ENCODE results near the gene ATP1A4. TPM values are rescaled to one million over a fixed set of nuclear protein-coding genes. Genes with fewer than 3 reads are reported as not detected.
A peak's percentile ranks its signal among the peaks of the same experiment; 100 is the strongest.

The ATP1A4 gene
- total and polyA plus RNA-seq, 9 of the 15 experiments (the other 6 are each of a cell fraction or from before 2014, with no cell fraction given), result 0.07 TPM; not detected in 8

- TF ChIP-seq HINFP (tag; conservative IDR thresholded peaks at IDR 0.05; ENCODE audit: low read depth) (no peak), STAG1 (CRISPR knock-in tag; IDR thresholded peaks at IDR 0.05; ENCODE audit: borderline replicate concordance) (peak; percentile 30; the same call in 1 of the 2 replicates), ZEB2 (IDR thresholded peaks at IDR 0.05) (no peak), CBX1 (IDR thresholded peaks at IDR 0.05; ENCODE audit: low read depth) (no peak)
- TF ChIP-seq, protein P1, sequence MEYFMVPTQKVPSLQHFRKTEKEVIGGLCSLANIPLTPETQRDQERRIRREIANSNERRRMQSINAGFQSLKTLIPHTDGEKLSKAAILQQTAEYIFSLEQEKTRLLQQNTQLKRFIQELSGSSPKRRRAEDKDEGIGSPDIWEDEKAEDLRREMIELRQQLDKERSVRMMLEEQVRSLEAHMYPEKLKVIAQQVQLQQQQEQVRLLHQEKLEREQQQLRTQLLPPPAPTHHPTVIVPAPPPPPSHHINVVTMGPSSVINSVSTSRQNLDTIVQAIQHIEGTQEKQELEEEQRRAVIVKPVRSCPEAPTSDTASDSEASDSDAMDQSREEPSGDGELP (CRISPR knock-in tag; IDR thresholded peaks at IDR 0.05; ENCODE audit: borderline replicate concordance), result peak; percentile 18; the same call in 1 of the 2 replicates
Measured at GRCh38 chr1:160161965-160162705, 10.7 kb downstream of the ATP1A4 start (continued).

GRCh38 chr1:160162931-160163330, 11.5 kb downstream of the ATP1A4 start:
- intact Hi-C loops (cut with micrococcal nuclease), result loop anchor here (1.0 to 5.0 kb wide), 4 partner anchors 62 to 214 kb away; no protein-coding TSS in a partner anchor
- in situ Hi-C loops (cut with MboI), result no loop called here
- Histone ChIP-seq H3K9ac (ENCODE audit: insufficient read depth in 1 of 2, low read depth in 2 of 2, low read length in 2 of 2) (no peak overlapping the region), H3K36me3 (ENCODE audit: control insufficient read depth, insufficient read depth, low read length) (no peaks in the 10 kb centered on the region), H3K4me2 (ENCODE audit: insufficient read depth, low read length) (no peak overlapping the region), H3K4me1 (replicated peaks in 1 of 2; ENCODE audit: control insufficient read depth in 2 of 2, insufficient read depth in 2 of 2, low read length in 2 of 2) (peaks cover 0 to 9% of the 10 kb centered on the region in 2 experiments; a peak in 3 of 5 replicates), H3K27ac (ENCODE audit: extremely low read depth, low read depth, low read length) (no peak overlapping the region), H3K27me3 (ENCODE audit: control insufficient read depth in 2 of 2, insufficient read depth in 2 of 2, low read length in 2 of 2) (peaks cover 13 to 41% of the 10 kb centered on the region in 2 experiments), H3K9me3 (replicated peaks; ENCODE audit: control insufficient read depth, insufficient read depth, low read depth, low read length) (no peaks in the 10 kb centered on the region), H3K79me2 (ENCODE audit: control insufficient read depth, insufficient read depth, low read length) (no peaks in the 10 kb centered on the region), H2AFZ (ENCODE audit: low read depth, low read length) (no peak overlapping the region), H3K9me1 (ENCODE audit: control insufficient read depth, insufficient read depth, low read length) (no peaks in the 10 kb centered on the region), H3K4me3 (no peak overlapping the region), H4K20me1 (replicated peaks; ENCODE audit: control insufficient read depth, insufficient read depth, low read length) (no peaks in the 10 kb centered on the region)
- BruUV-seq (replicated peaks), result no TSS peak
- DNase-seq (ENCODE audit: extremely low read depth in 1 of 4, low spot score in 3 of 4) (no peak), FAIRE-seq (no peak), ATAC-seq (no peak)
- ChIA-PET POLR2A (interaction anchor here (0.7 kb wide), 1 partner anchor 51 kb away, joined by 4 read pairs; no protein-coding TSS in a partner anchor), CTCF (ENCODE audit: low intra/inter-chr PET ratio) (interaction anchor here (1.0 kb wide), 1 partner anchor 213 kb away, joined by 4 read pairs; no protein-coding TSS in a partner anchor)
- WGBS (ENCODE audit: insufficient coverage, low coverage, missing lambda C conversion rate), result 8% methylated on average over 2 of the region's 2 CpGs
- TF ChIP-seq ZNF592 (IDR thresholded peaks at IDR 0.05), result no peak
- no peak for TF ChIP-seq CCAR2 (IDR thresholded peaks at IDR 0.05; ENCODE audit: low read depth, low read length)
- no peak for TF ChIP-seq RNF2 (IDR thresholded peaks at IDR 0.05)
- no peak for TF ChIP-seq BCOR (IDR thresholded peaks at IDR 0.05)
- TF ChIP-seq, protein P2, sequence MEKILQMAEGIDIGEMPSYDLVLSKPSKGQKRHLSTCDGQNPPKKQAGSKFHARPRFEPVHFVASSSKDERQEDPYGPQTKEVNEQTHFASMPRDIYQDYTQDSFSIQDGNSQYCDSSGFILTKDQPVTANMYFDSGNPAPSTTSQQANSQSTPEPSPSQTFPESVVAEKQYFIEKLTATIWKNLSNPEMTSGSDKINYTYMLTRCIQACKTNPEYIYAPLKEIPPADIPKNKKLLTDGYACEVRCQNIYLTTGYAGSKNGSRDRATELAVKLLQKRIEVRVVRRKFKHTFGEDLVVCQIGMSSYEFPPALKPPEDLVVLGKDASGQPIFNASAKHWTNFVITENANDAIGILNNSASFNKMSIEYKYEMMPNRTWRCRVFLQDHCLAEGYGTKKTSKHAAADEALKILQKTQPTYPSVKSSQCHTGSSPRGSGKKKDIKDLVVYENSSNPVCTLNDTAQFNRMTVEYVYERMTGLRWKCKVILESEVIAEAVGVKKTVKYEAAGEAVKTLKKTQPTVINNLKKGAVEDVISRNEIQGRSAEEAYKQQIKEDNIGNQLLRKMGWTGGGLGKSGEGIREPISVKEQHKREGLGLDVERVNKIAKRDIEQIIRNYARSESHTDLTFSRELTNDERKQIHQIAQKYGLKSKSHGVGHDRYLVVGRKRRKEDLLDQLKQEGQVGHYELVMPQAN (IDR thresholded peaks at IDR 0.05; ENCODE audit: borderline replicate concordance), result no peak

All from K562 (cell line).